ENCODE measurements around the gene PAOX.
"Not testable (repeated sequence)": the region's sequence is repeated elsewhere in the genome, so short reads cannot be mapped to it uniquely, and the experiment has no call there.

PAOX gene

GRCh38 chr10:133411523-133412380 is 32.7 kb downstream of the PAOX start:
- no peak for DNase-seq

GRCh38 chr10:133412381-133412711 is 33.3 kb downstream of the PAOX start:
- no peak for DNase-seq

DNA sequence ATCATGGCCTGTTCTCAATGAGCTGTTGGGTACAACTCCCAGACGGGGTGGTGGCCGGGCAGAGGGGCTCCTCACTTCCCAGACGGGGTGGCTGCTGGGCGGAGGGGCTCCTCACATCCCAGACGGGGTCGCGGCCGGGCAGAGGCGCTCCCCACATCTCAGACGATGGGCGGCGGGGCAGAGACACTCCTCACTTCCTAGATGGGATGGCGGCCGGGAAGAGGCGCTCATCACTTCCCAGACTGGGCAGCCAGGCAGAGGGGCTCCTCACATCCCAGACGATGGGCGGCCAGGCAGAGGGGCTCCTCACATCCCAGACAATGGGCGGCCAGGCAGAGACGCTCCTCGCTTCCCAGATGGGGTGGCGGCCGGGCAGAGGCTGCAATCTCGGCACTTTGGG is 35.3 kb downstream of the PAOX start:
- DNase-seq, result not testable (repeated sequence)

DNA sequence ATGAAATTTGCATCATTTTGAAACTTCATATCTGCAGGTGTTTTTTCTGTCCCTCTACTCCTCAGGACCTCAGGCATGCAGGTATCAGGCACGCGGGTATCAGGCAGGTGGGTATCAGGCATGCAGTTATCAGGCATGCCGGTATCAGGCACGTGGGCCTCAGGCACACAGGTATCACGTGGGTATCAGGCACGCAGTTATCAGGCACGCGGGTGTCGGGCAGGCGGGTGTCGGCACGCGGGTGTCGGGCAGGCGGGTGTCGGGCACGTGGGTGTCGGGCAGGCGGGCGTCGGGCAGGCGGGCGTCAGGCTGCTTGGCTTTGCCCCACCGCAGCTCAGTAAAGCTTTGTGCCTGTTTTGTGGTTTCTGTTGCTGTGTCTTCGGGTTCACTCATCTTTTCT is 36.7 kb downstream of the PAOX start:
- no peak for DNase-seq

GRCh38 chr10:133418289-133418993 is 39.4 kb downstream of the PAOX start:
- DNase-seq, result no peak

DNA sequence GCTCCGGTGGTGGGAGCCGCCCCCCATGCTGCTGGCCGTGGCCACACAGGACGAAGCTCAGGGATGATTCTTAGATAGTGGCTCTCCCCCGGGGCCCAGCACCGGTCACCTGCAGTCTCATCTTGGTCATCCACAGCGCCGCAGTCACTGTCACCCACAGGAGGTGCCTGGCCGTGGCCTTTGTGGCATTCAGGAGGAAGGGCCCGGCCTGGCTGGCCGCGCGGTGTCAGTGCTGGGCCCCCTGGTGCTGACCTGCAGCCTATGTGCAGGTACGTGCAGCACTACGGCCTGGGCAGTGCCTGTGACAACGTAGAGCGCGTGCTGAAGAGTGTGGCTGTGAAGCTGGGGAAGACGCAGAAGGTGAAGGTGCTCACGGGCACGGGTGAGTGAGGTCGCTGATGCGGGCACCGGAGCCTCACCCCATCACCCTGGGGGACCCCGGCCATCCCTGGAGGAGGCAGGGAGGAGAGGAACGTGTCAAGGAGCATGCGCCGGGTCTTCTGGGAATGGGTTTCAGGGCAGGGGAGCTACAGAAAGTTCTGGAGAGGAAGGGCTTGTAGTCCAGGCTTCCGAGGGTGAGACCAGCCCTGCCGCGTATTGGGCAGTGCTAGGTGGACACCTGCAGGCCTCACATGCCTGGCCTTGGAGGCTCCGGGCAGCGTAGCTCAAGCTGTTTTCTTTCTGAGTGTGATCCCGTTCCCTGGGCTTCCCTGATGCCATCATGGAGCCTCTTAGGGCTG is 40.3 kb downstream of the PAOX start:
- DNase-seq, result no peak

- no peak for DNase-seq
Observed at GRCh38 chr10:133420028-133420427, 41.0 kb downstream of the PAOX start.

DNA sequence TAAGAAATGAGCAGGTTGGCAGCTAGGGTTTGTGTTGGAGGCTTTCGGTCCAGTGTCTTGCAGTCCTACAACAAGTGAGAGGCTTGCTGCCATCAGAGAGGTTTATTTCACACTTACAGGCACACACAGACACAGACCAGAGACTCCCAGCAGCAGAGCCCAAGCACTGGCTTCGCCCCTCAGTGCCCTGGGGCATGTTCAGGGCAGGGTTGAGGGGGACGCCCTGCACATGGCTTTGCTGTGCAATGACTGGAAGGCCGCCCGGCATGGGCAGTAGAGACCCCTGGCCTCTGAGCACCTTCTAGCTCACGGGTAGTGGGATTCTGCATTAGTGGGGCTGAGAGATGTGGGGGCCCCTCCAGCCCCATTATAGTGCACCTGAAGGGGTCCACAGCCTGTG is 41.5 kb downstream of the PAOX start:
- no peak for DNase-seq

- DNase-seq, result no peak
Observed at GRCh38 chr10:133421336-133422222, 42.5 kb downstream of the PAOX start.

- no peak for DNase-seq
Observed at GRCh38 chr10:133422223-133422806, 43.3 kb downstream of the PAOX start.

- no peak for DNase-seq
Observed at GRCh38 chr10:133422807-133423771, 44.0 kb downstream of the PAOX start.

DNA sequence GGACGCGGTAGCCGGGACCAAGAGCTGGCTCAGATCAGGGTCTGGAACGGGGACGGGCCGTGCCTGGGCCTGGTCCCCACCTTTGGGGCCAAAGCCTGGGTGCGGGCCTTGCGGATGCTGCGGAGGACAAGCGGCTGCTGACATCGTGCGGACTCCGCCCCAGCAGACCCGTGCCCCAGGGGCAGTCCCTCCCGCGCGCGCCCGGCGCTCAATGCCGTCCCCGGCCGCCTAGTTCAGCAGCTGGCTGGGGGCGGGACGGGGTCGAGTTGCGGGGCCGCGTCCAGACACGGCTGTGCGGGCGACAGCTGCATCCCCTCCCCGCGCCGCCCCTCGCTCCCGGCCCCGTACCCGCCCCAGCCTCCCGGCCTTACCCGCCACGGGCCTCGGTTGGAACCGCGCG is 45.0 kb downstream of the PAOX start:
- not testable (repeated sequence) for DNase-seq

- not testable (repeated sequence) for DNase-seq
Observed at GRCh38 chr10:133424601-133425000, 45.5 kb downstream of the PAOX start, which contains the start of gene SPRN. SPRN (minus strand) TSS chr10:133424625; CDS start chr10:133423681, 944 bp downstream.

- DNase-seq, result not testable (repeated sequence)
Observed at GRCh38 chr10:133429571-133429970, 50.5 kb downstream of the PAOX start.

DNA sequence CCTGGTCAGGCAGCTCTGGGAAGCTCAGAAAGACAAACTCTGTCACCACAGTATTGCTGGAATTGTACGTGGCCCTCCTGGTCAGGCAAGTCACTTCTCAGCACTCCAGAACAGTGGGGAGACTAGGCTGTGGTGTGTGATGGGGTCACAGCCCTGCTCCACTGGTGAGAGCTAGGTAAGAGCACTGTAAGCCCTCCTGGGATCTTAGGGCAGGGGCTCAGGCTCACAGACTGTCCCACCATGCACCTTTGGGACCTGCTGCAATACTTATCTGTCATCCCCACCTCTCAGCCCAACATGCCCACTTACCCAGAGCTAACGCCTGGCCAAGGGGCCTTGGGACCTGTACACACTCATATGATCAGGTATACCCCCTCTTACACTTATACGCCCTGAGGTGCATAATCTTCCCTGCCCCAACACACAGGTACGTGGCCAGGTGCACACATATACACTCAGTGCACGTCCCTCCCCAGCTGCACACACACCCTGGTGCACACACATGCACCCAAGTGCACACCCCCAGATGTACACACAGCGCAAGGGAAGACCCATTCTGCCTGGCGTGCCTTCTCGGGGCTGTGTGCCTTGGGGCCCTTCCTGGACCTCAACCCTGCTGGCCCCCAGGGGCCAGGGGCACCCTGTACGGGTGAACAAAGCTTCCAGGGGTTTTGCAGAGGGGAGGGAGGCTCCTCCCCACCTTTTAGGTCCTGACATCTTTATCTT is 53.0 kb downstream of the PAOX start:
- DNase-seq, result not testable (repeated sequence)

GRCh38 chr10:133432789-133433188 is 53.7 kb downstream of the PAOX start:
- DNase-seq, result not testable (repeated sequence)

DNA sequence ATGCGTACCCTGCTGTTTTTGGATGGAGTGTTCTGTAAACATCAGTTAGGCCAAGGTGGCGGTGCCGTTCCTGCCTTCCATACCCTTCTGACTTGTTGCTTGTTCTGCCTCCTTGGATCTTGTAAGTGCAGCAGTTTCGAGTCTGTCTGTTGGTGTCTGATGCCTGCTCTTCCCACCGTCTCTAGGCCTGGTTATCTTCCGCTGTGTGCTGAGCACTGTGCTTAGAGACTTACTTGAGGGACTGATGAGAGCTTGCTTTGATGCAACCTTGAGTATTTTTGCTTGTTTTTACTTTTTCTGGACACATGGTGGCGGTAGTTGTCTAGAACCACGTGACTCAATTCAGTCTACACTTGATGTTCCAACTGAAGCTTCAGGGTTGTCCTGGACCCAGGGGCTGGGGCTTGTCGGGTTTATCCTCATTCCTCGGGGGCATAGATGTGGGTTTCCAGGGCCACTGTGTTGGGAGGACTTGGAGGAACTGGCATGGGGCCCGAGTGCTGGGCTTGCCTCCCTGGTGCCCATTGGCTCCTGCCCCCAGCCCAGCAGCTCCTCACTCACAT is 59.7 kb downstream of the PAOX start:
- no peak for DNase-seq

DNA sequence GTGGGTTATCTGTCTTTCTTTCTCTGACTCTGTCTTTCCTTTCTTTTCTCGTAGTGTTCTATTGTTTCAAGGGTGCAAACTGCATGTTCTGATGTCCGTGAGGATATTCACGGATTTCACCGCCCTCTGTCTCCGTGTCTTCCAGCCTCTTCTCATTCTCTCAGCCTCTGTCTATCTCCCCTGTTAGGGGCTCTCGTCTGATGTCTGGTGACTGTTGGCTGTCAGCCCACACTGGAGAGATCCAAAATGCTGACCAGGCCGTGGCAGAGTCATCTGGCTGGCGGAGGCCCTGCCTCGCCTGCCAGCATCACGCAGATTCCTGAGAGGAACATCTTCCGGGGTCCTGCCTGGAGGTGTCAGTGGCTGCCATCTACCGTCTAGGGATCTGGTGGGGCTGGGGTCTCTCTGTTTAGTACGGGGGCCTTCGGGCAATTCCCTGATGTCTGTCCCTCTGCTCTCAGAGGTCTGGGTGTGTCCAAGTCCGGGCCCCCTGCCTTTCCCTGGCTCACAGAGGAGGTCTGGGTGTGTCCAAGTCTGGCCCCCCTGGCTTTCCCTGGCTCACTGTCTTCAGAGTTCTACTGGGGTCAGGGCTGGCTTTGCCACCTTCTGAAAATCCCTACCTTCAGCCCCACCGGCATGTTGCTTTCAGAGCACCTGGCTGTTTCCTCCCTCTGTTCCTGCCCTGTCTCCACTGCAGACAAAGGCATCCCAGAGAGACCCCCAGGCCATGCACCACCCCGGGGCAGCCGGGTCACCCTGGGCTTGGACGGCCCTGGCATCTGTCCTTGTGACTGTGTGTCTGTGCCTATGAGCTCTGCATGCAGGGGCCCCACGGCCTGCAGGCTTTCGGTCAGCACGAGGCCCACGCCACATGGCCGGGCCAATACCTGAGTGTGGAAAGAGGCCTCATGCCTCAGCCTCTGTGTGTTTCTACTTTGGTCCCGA is 60.7 kb downstream of the PAOX start:
- no peak for DNase-seq
